MG63 (cell line): ENCODE results near the gene KERA. TPM values are rescaled to one million over a fixed set of nuclear protein-coding genes. Genes with fewer than 3 reads are reported as not detected.
"Not testable (repeated sequence)": the region's sequence is repeated elsewhere in the genome, so short reads cannot be mapped to it uniquely, and the experiment has no call there.

Source experiments
- DNase-seq: peaks from one replicate; pipeline ENCODE4 v3.0.0-alpha.2; 2020
- H3K27me3 ChIP-seq: fragments of 250-450 bp; sonication (Bioruptor Pico); 2 replicates; pipeline ENCODE4 v1.5.1; 2020; ENCODE audit warnings: mild to moderate bottlenecking, moderate library complexity
- H3K36me3 ChIP-seq: fragments of 250-450 bp; sonication (Bioruptor Pico); 2 replicates; pipeline ENCODE4 v1.5.1; 2020; ENCODE audit warnings: mild to moderate bottlenecking, moderate library complexity
- H3K4me3 ChIP-seq: fragments of 250-450 bp; sonication (Bioruptor Pico); 2 replicates; pipeline ENCODE4 v1.5.1; 2020; ENCODE audit warnings: mild to moderate bottlenecking, moderate library complexity
- H3K9me3 ChIP-seq: fragments of 250-450 bp; sonication (Bioruptor Pico); 2 replicates; pipeline ENCODE4 v1.5.1; 2020; ENCODE audit warnings: mild to moderate bottlenecking, moderate library complexity
- total RNA-seq: library from RNA; depleted of rRNA; stranded (reverse); fragments of >200 nt; shearing (Covaris generic); gene quantifications from 2 replicates; pipeline ENCODE4 v1.2.3, GENCODE V29; 2014; ENCODE audit warnings: low replicate concordance; rRNA removed

Gene KERA, protein sequence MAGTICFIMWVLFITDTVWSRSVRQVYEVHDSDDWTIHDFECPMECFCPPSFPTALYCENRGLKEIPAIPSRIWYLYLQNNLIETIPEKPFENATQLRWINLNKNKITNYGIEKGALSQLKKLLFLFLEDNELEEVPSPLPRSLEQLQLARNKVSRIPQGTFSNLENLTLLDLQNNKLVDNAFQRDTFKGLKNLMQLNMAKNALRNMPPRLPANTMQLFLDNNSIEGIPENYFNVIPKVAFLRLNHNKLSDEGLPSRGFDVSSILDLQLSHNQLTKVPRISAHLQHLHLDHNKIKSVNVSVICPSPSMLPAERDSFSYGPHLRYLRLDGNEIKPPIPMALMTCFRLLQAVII
- total RNA-seq = not detected in 2 replicates

DNA sequence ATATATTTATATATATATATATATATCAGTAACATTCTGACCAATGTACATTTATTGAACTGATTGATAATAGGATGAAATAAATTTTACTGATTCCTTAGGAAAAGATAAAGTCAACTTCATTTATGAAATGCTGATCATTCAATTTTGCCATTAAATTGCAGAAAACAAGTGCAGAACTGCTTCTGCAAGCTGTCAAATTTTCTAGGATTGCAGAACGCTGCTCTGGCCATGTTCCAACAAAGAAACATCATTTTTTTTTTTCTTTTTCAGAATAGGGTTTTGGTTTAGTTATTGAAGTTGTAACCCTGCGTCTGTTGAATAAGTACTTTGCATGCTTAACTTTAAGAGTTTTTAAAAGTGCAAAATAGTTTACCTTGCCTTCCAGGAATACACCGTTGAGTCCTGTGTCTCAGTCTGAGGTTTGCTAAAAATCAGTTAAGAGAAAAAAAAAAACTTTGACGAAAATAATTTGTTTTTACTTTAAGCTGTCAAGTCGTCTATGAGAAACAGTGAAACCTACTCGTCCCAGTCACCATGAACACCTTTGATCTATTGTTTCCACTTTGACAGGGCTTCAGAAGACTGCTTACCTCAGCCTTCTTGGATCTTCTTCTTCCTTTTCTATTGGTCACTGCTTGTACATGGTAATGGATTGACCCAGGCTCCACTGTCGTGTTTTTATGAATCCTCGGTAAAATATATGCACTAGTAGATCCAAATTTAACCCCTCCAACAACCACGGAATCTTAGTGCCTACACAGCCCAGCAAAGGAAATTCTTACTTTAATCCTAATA is at the start of gene KERA:
Gene KERA (minus strand): TSS at position 657 of the 798 bp plus-strand sequence. CDS start 1,743 bp downstream, outside the sequence.
- no peaks in the 10 kb centered on the region for H3K9me3 ChIP-seq
- DNase-seq = no peak
- H3K27me3 ChIP-seq = no peaks in the 10 kb centered on the region
- no peak within 1 kb of the TSS for H3K4me3 ChIP-seq
- H3K36me3 ChIP-seq = no peaks in the 10 kb centered on the region

- Histone ChIP-seq H3K36me3 (peaks cover 8% of the 10 kb centered on the region), H3K27me3 (no peaks in the 10 kb centered on the region), H3K9me3 (no peaks in the 10 kb centered on the region), H3K4me3 (no peak overlapping the region)
- no peak for DNase-seq
These were observed 48.5 kb upstream of the KERA start for GRCh38 chr12:91106283-91106682.

GRCh38 chr12:91105807-91106206 is 48.0 kb upstream of the KERA start:
- Histone ChIP-seq H3K36me3 (peaks cover 8% of the 10 kb centered on the region), H3K9me3 (no peaks in the 10 kb centered on the region), H3K27me3 (no peaks in the 10 kb centered on the region), H3K4me3 (no peak overlapping the region)
- no peak for DNase-seq

GRCh38 chr12:91104812-91105466 is 47.1 kb upstream of the KERA start:
- H3K27me3 ChIP-seq = no peaks in the 10 kb centered on the region
- no peak for DNase-seq
- no peak overlapping the region for H3K4me3 ChIP-seq
- no peaks in the 10 kb centered on the region for H3K9me3 ChIP-seq
- peaks cover 8% of the 10 kb centered on the region for H3K36me3 ChIP-seq

- H3K4me3 ChIP-seq = no peak overlapping the region
- no peaks in the 10 kb centered on the region for H3K9me3 ChIP-seq
- H3K36me3 ChIP-seq = peaks cover 8% of the 10 kb centered on the region
- no peaks in the 10 kb centered on the region for H3K27me3 ChIP-seq
- no peak for DNase-seq
These were observed 45.8 kb upstream of the KERA start for GRCh38 chr12:91103624-91104023.

GRCh38 chr12:91103101-91103500 is 45.3 kb upstream of the KERA start:
- no peak for DNase-seq
- no peaks in the 10 kb centered on the region for H3K9me3 ChIP-seq
- H3K27me3 ChIP-seq = no peaks in the 10 kb centered on the region
- no peak overlapping the region for H3K4me3 ChIP-seq
- H3K36me3 ChIP-seq = peaks cover 8% of the 10 kb centered on the region

DNA sequence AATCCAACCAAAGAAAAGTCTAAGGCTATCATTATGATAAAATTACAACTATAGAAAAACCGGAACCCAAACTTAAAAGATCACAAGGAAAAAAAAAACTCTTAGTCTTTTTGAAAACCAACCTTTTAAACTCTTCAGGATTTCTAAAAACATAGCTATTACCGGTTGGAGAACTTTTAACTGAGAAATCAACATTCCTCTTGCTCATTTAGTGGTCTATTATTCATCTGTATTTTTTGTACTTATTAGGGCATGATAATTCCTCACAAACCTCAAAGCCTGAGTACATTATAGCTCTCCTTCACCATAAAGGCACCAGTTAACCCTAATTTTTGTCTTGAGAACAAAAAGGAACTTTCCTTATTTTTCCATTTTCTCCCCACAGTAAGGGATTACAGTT is 43.1 kb upstream of the KERA start:
- no peak for DNase-seq
- Histone ChIP-seq H3K36me3 (peaks cover 8% of the 10 kb centered on the region), H3K27me3 (no peaks in the 10 kb centered on the region), H3K9me3 (no peaks in the 10 kb centered on the region; the same call in 1 of the 2 replicates), H3K4me3 (no peak overlapping the region)

DNA sequence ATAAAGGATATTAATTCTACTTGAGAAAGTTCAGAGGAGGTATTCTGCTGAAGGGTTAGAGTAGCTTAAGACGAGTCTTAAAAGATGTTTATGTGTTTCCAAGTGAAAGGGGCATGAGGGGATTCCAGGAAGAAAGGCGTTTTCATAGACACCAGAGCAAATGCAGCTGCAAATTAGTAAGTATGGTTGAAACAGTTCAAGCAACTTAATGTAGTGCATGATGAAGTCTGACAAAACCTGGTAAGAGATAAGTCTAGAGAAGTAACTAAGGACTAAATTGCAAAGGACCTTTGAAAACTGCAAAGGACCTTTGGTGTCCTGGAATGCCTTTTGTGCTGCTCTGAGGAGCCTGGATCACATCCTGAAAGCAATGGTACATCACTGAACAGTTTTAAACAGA is 42.0 kb upstream of the KERA start:
- Histone ChIP-seq H3K27me3 (no peaks in the 10 kb centered on the region), H3K9me3 (no peaks in the 10 kb centered on the region; the same call in 1 of the 2 replicates), H3K4me3 (no peak overlapping the region), H3K36me3 (peaks cover 5% of the 10 kb centered on the region; the same call in 1 of the 2 replicates)
- no peak for DNase-seq

DNA sequence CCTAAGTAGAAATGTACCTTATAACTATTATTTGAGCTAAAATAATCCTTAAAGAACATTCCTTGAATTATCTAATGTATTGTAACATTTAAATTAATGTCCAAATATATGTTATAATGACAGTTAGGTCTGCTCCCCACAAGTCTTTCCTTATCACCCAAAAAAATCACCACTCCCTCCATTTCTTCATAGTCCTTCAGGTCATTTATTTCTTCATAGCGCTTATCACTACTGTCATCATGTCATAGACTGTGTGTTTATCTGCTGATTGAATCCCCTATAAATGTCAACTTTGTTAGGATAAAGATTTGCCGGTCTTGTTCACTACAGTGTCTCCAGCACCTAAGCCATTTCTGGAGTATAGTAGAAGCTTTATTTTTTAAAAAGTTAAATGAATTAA is 41.5 kb upstream of the KERA start:
- H3K27me3 ChIP-seq = no peaks in the 10 kb centered on the region
- H3K9me3 ChIP-seq = no peaks in the 10 kb centered on the region; the same call in 1 of the 2 replicates
- H3K4me3 ChIP-seq = no peak overlapping the region
- H3K36me3 ChIP-seq = peaks cover 5% of the 10 kb centered on the region; the same call in 1 of the 2 replicates
- no peak for DNase-seq

DNA sequence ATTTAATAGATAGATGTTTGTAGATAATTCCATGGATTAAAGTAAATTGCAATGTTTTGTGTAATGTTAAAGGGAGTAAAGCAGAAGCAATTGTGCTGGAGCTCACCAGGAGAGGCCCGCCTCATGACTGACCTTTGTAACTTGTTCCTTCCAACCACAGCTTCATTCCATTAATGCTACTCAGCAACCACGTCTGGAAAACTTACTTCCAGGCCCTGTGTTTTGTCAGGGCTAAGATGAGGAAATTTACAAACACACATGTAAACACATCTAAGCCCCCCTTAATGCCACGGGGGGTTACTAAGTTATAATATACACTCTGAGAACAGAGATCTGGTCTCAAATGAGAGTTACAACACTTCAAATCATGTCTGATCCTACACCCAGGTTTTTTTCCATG is 41.1 kb upstream of the KERA start:
- Histone ChIP-seq H3K9me3 (no peaks in the 10 kb centered on the region; the same call in 1 of the 2 replicates), H3K36me3 (peaks cover 5% of the 10 kb centered on the region; the same call in 1 of the 2 replicates), H3K4me3 (no peak overlapping the region), H3K27me3 (no peaks in the 10 kb centered on the region)
- DNase-seq = peak; percentile 60

- Histone ChIP-seq H3K4me3 (no peak overlapping the region), H3K9me3 (no peaks in the 10 kb centered on the region; the same call in 1 of the 2 replicates), H3K27me3 (no peaks in the 10 kb centered on the region), H3K36me3 (0 out of 2 replicates have a peak, but pooled peaks cover 2% of the 10 kb centered on the region)
- no peak for DNase-seq
These were observed 40.6 kb upstream of the KERA start for GRCh38 chr12:91098461-91098860.

- H3K27me3 ChIP-seq = no peaks in the 10 kb centered on the region
- H3K36me3 ChIP-seq = no peaks in the 10 kb centered on the region
- DNase-seq = no peak
- H3K9me3 ChIP-seq = peaks cover 7% of the 10 kb centered on the region; the same call in 1 of the 2 replicates
- no peak overlapping the region for H3K4me3 ChIP-seq
These were observed 37.1 kb upstream of the KERA start for GRCh38 chr12:91094957-91095356.

- Histone ChIP-seq H3K36me3 (no peaks in the 10 kb centered on the region), H3K9me3 (peaks cover 13% of the 10 kb centered on the region; the same call in 1 of the 2 replicates), H3K4me3 (no peak overlapping the region; the same call in 1 of the 2 replicates), H3K27me3 (no peaks in the 10 kb centered on the region)
- no peak for DNase-seq
These were observed 36.3 kb upstream of the KERA start for GRCh38 chr12:91094032-91094662.

GRCh38 chr12:91093341-91093740 is 35.5 kb upstream of the KERA start:
- Histone ChIP-seq H3K4me3 (no peak overlapping the region), H3K9me3 (peaks cover 17% of the 10 kb centered on the region; the same call in 1 of the 2 replicates), H3K27me3 (no peaks in the 10 kb centered on the region), H3K36me3 (no peaks in the 10 kb centered on the region)
- no peak for DNase-seq

DNA sequence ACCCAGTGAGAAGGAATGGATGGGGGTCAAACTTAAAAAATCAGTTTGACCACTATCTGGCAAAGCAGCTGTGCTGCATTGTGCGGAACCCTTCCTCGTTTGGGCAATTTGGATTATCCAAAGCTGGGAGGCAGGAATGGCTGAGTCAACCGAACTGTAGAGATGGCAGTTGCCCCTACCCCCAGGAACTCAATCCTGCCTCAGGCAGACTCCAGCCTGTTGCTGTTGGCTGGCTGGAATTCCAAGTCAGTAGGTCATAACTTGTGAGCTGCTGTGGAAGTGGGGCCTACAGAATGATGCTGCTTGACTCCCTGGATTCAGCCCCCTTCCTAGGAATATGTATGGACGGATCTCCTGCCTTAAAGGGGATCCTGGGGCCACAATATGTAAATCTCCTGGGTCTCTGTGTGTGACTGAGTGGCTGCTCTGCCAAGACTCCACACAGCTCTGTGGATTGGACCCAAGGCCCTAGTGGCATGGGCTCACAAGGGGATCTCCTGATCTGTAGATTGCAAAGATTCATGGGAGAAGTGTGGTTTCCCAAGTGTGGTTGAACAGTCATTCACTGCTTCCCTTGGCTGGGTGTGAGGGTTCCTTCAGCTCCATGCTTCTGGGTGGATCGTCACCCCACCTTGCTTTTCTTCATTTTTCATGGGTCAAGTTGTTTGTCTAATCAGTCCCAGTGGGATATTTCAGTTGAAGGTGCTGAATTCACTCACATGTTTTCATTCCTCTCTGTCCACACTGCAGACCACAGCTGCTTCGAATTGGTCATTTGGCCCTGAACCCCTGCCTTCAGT is 34.3 kb upstream of the KERA start:
- no peak for DNase-seq
- Histone ChIP-seq H3K4me3 (no peak overlapping the region), H3K36me3 (no peaks in the 10 kb centered on the region), H3K9me3 (peaks cover 17% of the 10 kb centered on the region; the same call in 1 of the 2 replicates), H3K27me3 (no peaks in the 10 kb centered on the region)

- H3K4me3 ChIP-seq, H3K36me3 ChIP-seq, H3K27me3 ChIP-seq, DNase-seq: not testable (repeated sequence)
- peaks cover 17% of the 10 kb centered on the region; the same call in 1 of the 2 replicates for H3K9me3 ChIP-seq
These were observed 32.1 kb upstream of the KERA start for GRCh38 chr12:91089953-91090352.
